ENCODE measurements around the gene XPO6.
"Not testable (repeated sequence)": the region's sequence is repeated elsewhere in the genome, so short reads cannot be mapped to it uniquely, and the experiment has no call there.

The XPO6 gene, protein sequence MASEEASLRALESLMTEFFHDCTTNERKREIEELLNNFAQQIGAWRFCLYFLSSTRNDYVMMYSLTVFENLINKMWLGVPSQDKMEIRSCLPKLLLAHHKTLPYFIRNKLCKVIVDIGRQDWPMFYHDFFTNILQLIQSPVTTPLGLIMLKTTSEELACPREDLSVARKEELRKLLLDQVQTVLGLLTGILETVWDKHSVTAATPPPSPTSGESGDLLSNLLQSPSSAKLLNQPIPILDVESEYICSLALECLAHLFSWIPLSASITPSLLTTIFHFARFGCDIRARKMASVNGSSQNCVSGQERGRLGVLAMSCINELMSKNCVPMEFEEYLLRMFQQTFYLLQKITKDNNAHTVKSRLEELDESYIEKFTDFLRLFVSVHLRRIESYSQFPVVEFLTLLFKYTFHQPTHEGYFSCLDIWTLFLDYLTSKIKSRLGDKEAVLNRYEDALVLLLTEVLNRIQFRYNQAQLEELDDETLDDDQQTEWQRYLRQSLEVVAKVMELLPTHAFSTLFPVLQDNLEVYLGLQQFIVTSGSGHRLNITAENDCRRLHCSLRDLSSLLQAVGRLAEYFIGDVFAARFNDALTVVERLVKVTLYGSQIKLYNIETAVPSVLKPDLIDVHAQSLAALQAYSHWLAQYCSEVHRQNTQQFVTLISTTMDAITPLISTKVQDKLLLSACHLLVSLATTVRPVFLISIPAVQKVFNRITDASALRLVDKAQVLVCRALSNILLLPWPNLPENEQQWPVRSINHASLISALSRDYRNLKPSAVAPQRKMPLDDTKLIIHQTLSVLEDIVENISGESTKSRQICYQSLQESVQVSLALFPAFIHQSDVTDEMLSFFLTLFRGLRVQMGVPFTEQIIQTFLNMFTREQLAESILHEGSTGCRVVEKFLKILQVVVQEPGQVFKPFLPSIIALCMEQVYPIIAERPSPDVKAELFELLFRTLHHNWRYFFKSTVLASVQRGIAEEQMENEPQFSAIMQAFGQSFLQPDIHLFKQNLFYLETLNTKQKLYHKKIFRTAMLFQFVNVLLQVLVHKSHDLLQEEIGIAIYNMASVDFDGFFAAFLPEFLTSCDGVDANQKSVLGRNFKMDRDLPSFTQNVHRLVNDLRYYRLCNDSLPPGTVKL

DNA sequence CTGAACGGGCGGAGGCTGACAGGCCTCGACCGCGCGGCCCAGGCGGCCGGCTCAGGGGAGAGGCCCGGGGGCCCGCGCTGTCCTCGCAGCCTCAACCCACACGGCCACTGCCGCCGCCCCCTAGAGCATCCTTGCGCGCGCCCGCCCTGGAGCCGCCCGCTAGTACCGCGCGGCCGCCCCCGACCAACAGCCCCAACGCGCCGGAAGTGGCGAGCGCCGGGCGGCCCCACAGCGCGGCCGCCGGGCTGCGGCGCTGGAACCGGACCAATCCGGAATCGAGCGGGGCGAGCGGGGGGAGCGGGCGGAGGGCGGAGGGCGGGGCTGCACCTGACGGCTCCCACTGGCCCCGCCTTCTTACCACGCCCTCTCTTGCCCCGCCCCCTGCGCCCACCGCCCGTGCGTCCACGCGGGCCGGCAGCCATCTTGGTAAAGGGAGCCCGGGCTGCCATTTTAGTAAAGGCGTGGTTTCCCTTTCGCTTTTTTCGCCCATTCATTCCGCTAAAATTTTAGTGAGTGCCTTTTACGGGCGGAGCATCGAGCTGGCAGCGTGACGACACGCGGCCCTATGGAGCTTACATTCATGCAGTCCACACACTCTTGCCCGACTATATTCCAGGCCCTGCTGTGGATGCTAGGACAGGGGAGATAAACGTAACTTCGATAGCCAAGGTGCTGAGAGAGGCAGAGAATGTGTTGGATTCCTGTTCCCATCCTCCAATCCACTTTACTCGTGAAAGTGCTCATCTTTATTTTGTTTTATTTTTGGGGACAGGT is at the start of gene XPO6:
Gene XPO6 (minus strand): TSS at position 208 of the 774 bp plus-strand sequence. CDS start 597 bp downstream, outside the sequence.
- DNase-seq, result peak; percentile 99

- DNase-seq, result no peak
These were observed 48.4 kb upstream of the XPO6 start for GRCh38 chr16:28260193-28260592.

GRCh38 chr16:28259781-28260150 is 48.0 kb upstream of the XPO6 start:
- no peak for DNase-seq

GRCh38 chr16:28259091-28259780 is 47.5 kb upstream of the XPO6 start:
- no peak for DNase-seq

DNA sequence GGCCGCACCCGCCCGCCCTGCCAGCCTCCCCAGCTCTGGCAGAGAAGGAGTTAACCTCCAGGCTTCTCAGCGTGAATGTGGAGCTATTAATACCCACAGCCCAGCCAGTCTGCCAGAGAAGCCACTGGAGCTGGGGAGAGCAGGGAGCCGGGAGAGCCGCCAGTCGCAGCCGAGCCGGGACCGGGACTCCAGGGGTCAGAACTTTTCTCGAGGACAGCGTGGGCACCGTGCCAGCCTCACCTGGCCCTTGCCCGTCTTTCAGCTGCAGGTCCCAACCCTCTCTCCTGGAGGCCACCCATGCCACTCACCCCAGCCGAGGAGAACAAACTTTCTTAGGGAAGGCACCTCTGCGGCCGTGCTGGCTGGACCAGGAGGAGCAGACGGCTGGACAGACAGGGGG is 46.8 kb upstream of the XPO6 start:
- no peak for DNase-seq

DNA sequence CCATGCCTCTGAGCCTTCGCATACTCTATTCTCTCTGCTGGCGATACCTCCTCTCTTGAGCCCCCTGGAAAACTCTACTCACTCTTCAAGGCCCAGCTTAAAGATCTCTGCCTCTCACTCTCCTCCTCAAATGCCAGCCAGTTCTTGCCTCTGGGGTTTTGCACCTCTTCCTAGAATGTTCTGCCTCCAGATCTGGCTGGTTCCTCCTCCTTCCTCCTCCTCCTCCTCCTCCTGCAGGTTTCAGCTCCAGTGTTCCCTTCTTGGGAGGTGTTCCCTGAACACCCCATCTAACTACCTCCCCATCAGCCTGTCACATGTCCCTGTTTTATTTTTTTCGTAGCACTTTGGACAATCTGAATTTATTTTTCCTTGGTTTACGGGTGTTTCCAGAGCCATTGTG is 45.5 kb upstream of the XPO6 start:
- DNase-seq, result no peak

DNA sequence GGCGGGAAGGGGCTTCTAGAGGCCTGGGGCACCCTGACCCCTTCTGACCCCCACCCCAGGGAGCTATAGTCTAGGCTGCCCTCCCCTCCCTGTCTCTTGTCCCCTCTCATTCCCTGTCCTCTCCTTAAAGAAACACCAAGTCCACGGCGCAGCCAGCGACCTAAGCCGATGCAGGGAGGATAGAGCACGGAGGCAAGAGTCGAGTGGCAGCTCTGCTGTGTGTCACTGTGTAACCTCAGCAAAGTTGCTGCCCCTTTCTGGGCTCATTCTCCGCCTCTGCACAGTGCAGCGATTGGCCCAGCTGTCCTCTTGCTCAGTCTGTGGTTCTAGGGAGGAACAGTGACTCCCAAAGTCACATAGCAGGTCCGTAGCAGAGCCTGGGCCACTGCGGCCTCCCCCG is 44.1 kb upstream of the XPO6 start:
- DNase-seq, result no peak

DNA sequence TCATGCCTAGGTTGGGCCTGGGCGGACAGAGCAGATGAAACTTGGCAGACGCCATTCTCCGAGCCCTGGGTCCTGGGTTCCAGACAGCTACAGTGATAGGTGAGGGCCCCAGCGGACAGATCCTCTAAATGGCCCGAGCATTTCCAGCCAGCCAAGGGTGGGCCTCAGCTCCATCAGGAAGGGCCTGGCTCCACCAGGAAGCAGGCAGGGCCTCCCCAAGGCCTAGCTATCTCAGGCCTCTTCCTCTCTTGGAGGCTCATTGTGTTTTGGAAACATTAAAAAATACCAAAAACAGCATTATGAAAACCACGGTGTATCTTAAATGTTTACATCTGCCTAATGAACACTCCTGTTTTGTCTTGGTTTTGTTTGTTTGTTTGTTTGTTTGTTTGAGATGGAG is 42.4 kb upstream of the XPO6 start:
- DNase-seq, result no peak

- no peak for DNase-seq
These were observed 39.2 kb upstream of the XPO6 start for GRCh38 chr16:28250999-28251398.

GRCh38 chr16:28249483-28249882 is 37.7 kb upstream of the XPO6 start:
- DNase-seq, result not testable (repeated sequence)

- DNase-seq, result no peak
These were observed 30.2 kb upstream of the XPO6 start for GRCh38 chr16:28241924-28242323.

DNA sequence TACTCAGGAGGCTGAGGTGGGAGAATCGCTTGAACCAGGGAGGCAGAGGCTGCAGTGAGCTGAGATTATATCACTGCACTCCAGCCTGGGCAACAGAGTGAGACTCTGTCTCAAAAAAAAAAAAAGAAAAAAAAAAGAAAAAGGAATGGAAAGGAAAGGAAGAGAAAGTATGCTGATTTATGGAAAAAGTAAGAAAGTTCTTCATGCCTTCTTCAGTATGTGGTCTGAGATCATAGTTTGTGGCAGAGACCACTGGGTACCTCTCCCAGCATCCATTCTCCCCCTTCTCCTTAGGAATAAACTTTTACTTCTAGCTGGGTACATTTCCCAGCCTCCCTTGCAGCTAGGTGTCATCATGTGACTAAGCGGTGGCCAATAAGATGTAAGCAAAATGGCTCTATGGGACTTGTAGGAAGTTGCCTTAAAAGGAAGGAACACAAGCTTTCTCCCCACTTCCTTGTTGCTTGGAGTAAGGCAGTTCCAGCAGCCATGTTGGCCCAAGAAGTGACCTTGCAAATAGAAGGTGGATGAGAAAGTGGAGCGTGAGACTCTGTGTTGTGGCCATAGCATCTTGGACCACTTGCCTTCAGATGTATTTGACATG is 26.1 kb upstream of the XPO6 start:
- DNase-seq, result no peak

DNA sequence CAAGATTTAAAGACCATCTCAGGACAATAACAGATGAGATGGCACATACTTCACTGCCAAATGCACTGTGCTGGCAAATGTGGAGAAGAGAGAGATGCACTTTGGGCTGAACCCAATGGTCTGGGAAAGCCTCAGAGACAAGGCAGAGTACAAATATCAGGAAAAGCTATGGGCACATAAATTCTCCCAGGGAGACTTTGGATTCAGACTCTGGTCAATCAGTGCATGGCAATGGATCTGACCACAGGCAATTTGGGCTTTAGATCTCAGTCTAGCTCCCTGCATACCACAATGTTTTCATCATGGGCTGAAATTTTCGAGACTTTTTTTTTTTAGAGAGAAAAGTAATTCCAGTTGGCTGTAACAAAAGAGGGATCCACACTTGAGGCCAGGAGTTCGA is 20.0 kb upstream of the XPO6 start:
- DNase-seq, result no peak

DNA sequence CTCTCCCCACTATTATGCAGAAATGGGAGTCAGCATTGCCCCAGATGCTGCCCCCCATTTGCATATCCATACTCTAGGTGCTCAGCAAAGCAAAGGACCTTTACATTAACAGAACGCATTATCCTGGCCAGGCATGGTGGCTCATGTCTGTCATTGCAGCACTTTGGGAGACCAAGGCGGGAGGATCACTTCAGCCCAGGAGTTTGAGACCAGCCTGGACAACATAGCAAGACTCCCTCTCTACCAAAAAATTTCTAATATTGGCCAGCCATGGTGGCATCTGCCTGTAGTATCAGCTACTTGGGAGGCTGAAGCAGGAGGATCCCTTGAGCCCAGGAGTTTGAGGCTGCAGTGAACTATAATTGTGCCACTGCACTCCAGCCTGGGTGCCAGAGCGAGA is 12.1 kb upstream of the XPO6 start:
- DNase-seq, result not testable (repeated sequence)

DNA sequence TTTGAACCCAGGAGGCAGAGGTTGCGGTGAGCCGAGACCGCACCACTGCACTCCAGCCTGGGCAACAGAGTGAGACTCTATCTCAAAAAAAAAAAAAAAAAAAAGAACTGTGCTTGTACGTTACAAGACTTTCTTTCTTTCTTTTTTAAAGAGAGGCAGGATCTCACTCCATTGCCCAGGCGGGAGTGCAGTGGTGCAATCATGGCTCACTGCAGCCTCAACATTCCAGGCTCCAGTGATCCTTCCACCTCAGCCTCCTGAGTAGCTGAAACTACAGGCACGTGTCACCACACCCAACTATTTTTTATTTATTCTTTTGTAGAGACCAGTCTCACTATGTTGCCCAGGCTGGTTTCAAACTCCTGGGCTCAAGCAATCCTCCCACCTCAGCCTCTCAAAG is 8.0 kb upstream of the XPO6 start:
- not testable (repeated sequence) for DNase-seq

GRCh38 chr16:28219282-28219681 is 7.5 kb upstream of the XPO6 start:
- DNase-seq, result no peak

GRCh38 chr16:28218109-28218508 is 6.3 kb upstream of the XPO6 start:
- DNase-seq, result peak; percentile 64

- no peak for DNase-seq
These were observed 5.6 kb upstream of the XPO6 start for GRCh38 chr16:28217326-28217725.

DNA sequence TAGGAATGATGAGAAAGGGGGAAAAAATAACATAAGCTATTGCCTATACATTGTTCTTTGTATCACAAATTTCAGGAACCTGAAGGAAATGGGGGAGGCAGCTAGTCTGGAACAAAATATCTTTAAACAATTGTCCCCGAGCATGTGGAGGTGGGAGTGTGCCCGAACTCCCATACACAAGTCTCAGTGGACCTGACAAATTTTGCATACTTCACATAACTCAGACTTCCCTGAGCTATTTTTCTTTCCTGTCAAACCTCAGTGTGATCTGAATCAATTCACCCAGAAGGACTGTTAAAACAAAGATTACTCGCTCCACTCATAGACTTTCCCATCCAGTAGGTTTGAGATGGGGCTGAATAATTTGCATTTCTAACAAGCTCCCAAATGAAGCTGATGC is 1.6 kb upstream of the XPO6 start:
- DNase-seq, result no peak

DNA sequence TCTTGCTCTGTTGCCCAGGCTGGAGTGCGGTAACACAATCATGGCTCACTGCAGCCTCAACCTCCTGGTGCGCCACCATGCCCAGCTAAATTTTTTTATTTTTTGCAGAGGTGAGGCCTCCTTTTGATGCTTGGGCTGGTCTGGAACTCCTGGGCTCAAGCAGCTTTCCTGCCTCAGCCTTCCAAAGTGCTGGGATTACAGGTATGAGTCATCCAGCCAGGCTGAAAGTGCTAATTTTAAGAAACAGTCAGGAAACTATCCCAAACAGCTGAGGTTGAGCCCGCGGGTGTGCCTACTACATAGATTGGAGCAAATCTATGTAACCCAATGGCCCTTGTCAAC is 738 bp upstream of the XPO6 start:
- DNase-seq, result no peak

DNA sequence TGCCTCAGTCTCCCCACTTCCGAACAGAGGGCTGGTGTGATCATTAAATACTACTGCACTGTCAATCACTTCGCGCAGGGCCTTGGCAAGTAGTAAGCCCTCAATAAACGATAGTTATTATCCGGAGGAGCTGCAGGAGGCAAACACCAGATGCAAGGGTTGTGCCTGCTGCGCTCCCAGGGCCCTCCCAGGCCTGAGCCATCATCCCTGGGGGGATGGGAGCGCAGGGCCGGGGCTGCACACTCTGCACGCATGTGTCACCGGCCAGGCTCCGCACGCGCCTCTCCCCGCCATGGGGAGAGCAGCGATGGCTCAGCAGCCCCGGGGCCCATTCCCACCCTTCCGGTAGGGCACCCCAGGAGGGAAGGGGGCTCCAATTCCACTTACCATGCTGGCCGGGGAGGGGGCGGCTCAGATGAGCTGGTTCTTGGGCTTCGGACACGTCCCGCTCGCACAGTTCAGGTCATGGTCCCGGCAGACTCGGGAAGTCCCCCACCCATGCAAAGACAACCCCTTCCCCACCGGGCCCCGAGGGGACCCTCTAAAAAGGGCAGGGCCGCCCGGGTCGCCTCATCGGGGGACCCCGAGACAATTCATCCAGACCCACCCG is 681 bp downstream of the XPO6 start:
- DNase-seq, result peak; percentile 80

Data from suppressor macrophage treated with lipopolysaccharide for 4 hours (primary cell).